ENCODE data around the gene ASCC3.

The ASCC3 gene

GRCh38 chr6:100469101-100469859 is 411.8 kb downstream of the ASCC3 start:
- H3K4me1 Mint-ChIP-seq (ENCODE audit: low read depth), result peaks cover 21% of the 10 kb centered on the region
- H3K9me3 Mint-ChIP-seq, result peaks cover 10% of the 10 kb centered on the region
- H3K36me3 Mint-ChIP-seq (ENCODE audit: low read depth), result peaks cover 10% of the 10 kb centered on the region
- no peak overlapping the region for H3K27ac Mint-ChIP-seq
- no peak overlapping the region for H3K4me3 Mint-ChIP-seq
- H3K27me3 Mint-ChIP-seq (ENCODE audit: low read depth), result peaks cover 90% of the 10 kb centered on the region

GRCh38 chr6:100468016-100468622 is 413.0 kb downstream of the ASCC3 start:
- Mint-ChIP-seq H3K36me3 (ENCODE audit: low read depth) (peaks cover 15% of the 10 kb centered on the region), H3K4me1 (ENCODE audit: low read depth) (peaks cover 19% of the 10 kb centered on the region), H3K27ac (peak overlapping the region; percentile 73), H3K27me3 (ENCODE audit: low read depth) (peaks cover 94% of the 10 kb centered on the region), H3K4me3 (no peak overlapping the region), H3K9me3 (peaks cover 14% of the 10 kb centered on the region)

- peaks cover 16% of the 10 kb centered on the region for H3K9me3 Mint-ChIP-seq
- peak overlapping the region; percentile 75 for H3K27ac Mint-ChIP-seq
- no peak overlapping the region for H3K4me3 Mint-ChIP-seq
- H3K36me3 Mint-ChIP-seq (ENCODE audit: low read depth), result peaks cover 15% of the 10 kb centered on the region
- H3K4me1 Mint-ChIP-seq (ENCODE audit: low read depth), result peaks cover 17% of the 10 kb centered on the region
- peaks cover 94% of the 10 kb centered on the region for H3K27me3 Mint-ChIP-seq (ENCODE audit: low read depth)
Observed at GRCh38 chr6:100467129-100468015, 413.8 kb downstream of the ASCC3 start.

GRCh38 chr6:100466410-100467128 is 414.6 kb downstream of the ASCC3 start:
- Mint-ChIP-seq H3K27me3 (ENCODE audit: low read depth) (peaks cover 94% of the 10 kb centered on the region), H3K36me3 (ENCODE audit: low read depth) (peaks cover 17% of the 10 kb centered on the region), H3K4me1 (ENCODE audit: low read depth) (peaks cover 25% of the 10 kb centered on the region), H3K4me3 (no peak overlapping the region), H3K9me3 (peaks cover 22% of the 10 kb centered on the region), H3K27ac (peak overlapping the region; percentile 75)

GRCh38 chr6:100465701-100466409 is 415.3 kb downstream of the ASCC3 start:
- H3K36me3 Mint-ChIP-seq (ENCODE audit: low read depth), result peaks cover 17% of the 10 kb centered on the region
- peaks cover 27% of the 10 kb centered on the region for H3K4me1 Mint-ChIP-seq (ENCODE audit: low read depth)
- H3K9me3 Mint-ChIP-seq, result peaks cover 22% of the 10 kb centered on the region
- peaks cover 94% of the 10 kb centered on the region for H3K27me3 Mint-ChIP-seq (ENCODE audit: low read depth)
- peak overlapping the region; percentile 75 for H3K27ac Mint-ChIP-seq
- H3K4me3 Mint-ChIP-seq, result no peak overlapping the region

- peaks cover 93% of the 10 kb centered on the region for H3K27me3 Mint-ChIP-seq (ENCODE audit: low read depth)
- peaks cover 22% of the 10 kb centered on the region for H3K9me3 Mint-ChIP-seq
- H3K36me3 Mint-ChIP-seq (ENCODE audit: low read depth), result peaks cover 17% of the 10 kb centered on the region
- H3K4me3 Mint-ChIP-seq, result no peak within 1 kb of the TSS
- H3K27ac Mint-ChIP-seq, result peak within 1 kb of the TSS; percentile 74
- peaks cover 30% of the 10 kb centered on the region for H3K4me1 Mint-ChIP-seq (ENCODE audit: low read depth)
Observed at GRCh38 chr6:100464903-100465700, 416.0 kb downstream of the ASCC3 start, which contains the start of gene SIM1. Gene SIM1, minus strand, starts transcription at chr6:100464921. Its CDS starts 1,453 bp downstream, at chr6:100463468.

- Mint-ChIP-seq H3K4me3 (no peak overlapping the region), H3K4me1 (ENCODE audit: low read depth) (peaks cover 30% of the 10 kb centered on the region), H3K36me3 (ENCODE audit: low read depth) (peaks cover 17% of the 10 kb centered on the region), H3K27ac (peak overlapping the region; percentile 37), H3K9me3 (peaks cover 22% of the 10 kb centered on the region), H3K27me3 (ENCODE audit: low read depth) (peaks cover 85% of the 10 kb centered on the region)
Observed at GRCh38 chr6:100464162-100464851, 416.8 kb downstream of the ASCC3 start.

- Mint-ChIP-seq H3K27ac (peak overlapping the region; percentile 37), H3K4me3 (no peak overlapping the region), H3K9me3 (peaks cover 22% of the 10 kb centered on the region), H3K27me3 (ENCODE audit: low read depth) (peaks cover 79% of the 10 kb centered on the region), H3K4me1 (ENCODE audit: low read depth) (peaks cover 30% of the 10 kb centered on the region), H3K36me3 (ENCODE audit: low read depth) (peaks cover 17% of the 10 kb centered on the region)
Observed at GRCh38 chr6:100463630-100464161, 417.4 kb downstream of the ASCC3 start.

- Mint-ChIP-seq H3K36me3 (ENCODE audit: low read depth) (peaks cover 14% of the 10 kb centered on the region), H3K27ac (peak overlapping the region; percentile 37), H3K4me1 (ENCODE audit: low read depth) (peaks cover 29% of the 10 kb centered on the region), H3K4me3 (no peak overlapping the region), H3K27me3 (ENCODE audit: low read depth) (peaks cover 71% of the 10 kb centered on the region), H3K9me3 (peaks cover 21% of the 10 kb centered on the region)
Observed at GRCh38 chr6:100462706-100463629, 418.2 kb downstream of the ASCC3 start.

- Mint-ChIP-seq H3K27me3 (ENCODE audit: low read depth) (peaks cover 63% of the 10 kb centered on the region), H3K4me3 (peak overlapping the region; percentile 67), H3K27ac (peak overlapping the region; percentile 80), H3K9me3 (peaks cover 19% of the 10 kb centered on the region), H3K36me3 (ENCODE audit: low read depth) (peaks cover 12% of the 10 kb centered on the region), H3K4me1 (ENCODE audit: low read depth) (peaks cover 29% of the 10 kb centered on the region)
Observed at GRCh38 chr6:100461917-100462705, 419.0 kb downstream of the ASCC3 start.

Data from T-helper 1 cell treated with Interleukin-12 subunit alpha and Interleukin-12 subunit beta and Interleukin-4 antibody, amounts not matched to agents 30 μg/mL and 1 μg/mL, for 36 hours (primary cell).